T-helper 2 cell (primary cell): ENCODE data around the gene THUMPD3.
A peak's percentile ranks its signal among the peaks of the same experiment; 100 is the strongest.

Source experiments
- DNase-seq, 5 experiments: peaks; one replicate each; pipeline versions ENCODE4 v3.0.0 to v3.0.0-alpha.2; 2012 to 2022

Gene THUMPD3

GRCh38 chr3:9397906-9398699, 35.2 kb downstream of the THUMPD3 start:
- peak in 3 of 5 experiments; percentile 12 to 50 (median 13) for DNase-seq

- peak in 2 of 5 experiments; percentile 38 to 55 for DNase-seq
Measured at GRCh38 chr3:9398700-9399336, 36.0 kb downstream of the THUMPD3 start.

- DNase-seq = no peak
Measured at GRCh38 chr3:9399337-9399703, 36.5 kb downstream of the THUMPD3 start.

GRCh38 chr3:9399746-9400145, 36.9 kb downstream of the THUMPD3 start:
- peak in 1 of 5 experiments; percentile 55 for DNase-seq

- no peak for DNase-seq
Measured at GRCh38 chr3:9400616-9401015, 37.8 kb downstream of the THUMPD3 start.

- no peak for DNase-seq
Measured at GRCh38 chr3:9401986-9402385, 39.1 kb downstream of the THUMPD3 start.

- no peak for DNase-seq
Measured at GRCh38 chr3:9402410-9403228, 39.8 kb downstream of the THUMPD3 start.

GRCh38 chr3:9403463-9403862, 40.6 kb downstream of the THUMPD3 start:
- DNase-seq = no peak

GRCh38 chr3:9404680-9405079, 41.8 kb downstream of the THUMPD3 start:
- peak in 1 of 5 experiments; percentile 8 for DNase-seq

GRCh38 chr3:9405756-9406155, 42.9 kb downstream of the THUMPD3 start:
- no peak for DNase-seq

- no peak for DNase-seq
Measured at GRCh38 chr3:9406856-9407626, 44.2 kb downstream of the THUMPD3 start.

- DNase-seq = no peak
Measured at GRCh38 chr3:9408061-9408460, 45.2 kb downstream of the THUMPD3 start.

- no peak for DNase-seq
Measured at GRCh38 chr3:9408546-9408945, 45.7 kb downstream of the THUMPD3 start.

- DNase-seq = no peak
Measured at GRCh38 chr3:9409981-9410854, 47.4 kb downstream of the THUMPD3 start.

- DNase-seq = no peak
Measured at GRCh38 chr3:9411302-9411701, 48.4 kb downstream of the THUMPD3 start.

GRCh38 chr3:9412293-9412692, 49.4 kb downstream of the THUMPD3 start:
- DNase-seq = no peak

- DNase-seq = no peak
Measured at GRCh38 chr3:9414826-9415225, 52.0 kb downstream of the THUMPD3 start.

GRCh38 chr3:9415485-9416138, 52.8 kb downstream of the THUMPD3 start:
- no peak for DNase-seq

- no peak for DNase-seq
Measured at GRCh38 chr3:9416139-9416780, 53.4 kb downstream of the THUMPD3 start.

GRCh38 chr3:9420850-9421549, 58.1 kb downstream of the THUMPD3 start:
- peak in 1 of 5 experiments; percentile 19 for DNase-seq
